ELR (cell line): ENCODE measurements around the gene NCOR2.
A peak's percentile ranks its signal among the peaks of the same experiment; 100 is the strongest.

ENCODE experiments used
- DNase-seq: peaks from one replicate; pipeline ENCODE4 v3.0.0-alpha.2; 2015; ENCODE audit warnings: low read depth

NCOR2 gene

DNA sequence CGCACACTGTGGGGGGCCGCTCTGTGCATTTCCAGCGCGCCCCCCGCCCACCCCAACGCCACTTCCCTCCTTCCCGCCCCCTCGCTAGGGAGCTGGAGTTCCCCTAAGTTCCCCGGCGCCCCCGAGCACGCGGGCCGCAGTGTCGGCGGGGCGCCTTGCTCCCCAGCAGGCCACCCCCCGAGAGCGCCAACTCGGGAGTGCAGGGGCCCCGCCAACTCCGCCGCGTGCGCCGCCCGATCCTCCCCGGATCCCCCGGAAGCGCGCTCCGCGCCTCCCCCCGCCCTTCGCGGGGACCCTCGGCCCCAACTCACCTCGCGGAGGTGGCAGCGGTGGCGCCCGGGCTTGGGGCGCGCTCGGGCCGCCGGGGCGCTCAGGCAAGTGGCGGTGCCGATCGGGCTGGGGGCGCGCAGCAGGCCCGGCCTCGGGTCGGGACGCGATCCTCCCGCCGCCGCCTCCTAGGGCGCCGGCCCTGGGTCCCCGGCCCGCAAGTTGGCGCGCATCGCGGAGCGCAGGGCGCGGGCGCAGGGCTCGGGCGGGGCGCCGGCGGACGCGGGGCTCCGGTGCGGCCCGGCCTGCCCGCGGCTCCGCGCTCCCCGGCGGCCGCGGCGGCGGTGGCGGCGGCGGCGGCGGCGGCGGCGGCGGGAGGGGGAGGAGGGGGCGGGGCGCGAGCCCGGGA, at the start of gene NCOR2:
Gene NCOR2, minus strand, starts transcription at position 616 of the 676 bp plus-strand sequence. CDS start 72,361 bp downstream, outside the sequence.
- DNase-seq = peak; percentile 49

DNA sequence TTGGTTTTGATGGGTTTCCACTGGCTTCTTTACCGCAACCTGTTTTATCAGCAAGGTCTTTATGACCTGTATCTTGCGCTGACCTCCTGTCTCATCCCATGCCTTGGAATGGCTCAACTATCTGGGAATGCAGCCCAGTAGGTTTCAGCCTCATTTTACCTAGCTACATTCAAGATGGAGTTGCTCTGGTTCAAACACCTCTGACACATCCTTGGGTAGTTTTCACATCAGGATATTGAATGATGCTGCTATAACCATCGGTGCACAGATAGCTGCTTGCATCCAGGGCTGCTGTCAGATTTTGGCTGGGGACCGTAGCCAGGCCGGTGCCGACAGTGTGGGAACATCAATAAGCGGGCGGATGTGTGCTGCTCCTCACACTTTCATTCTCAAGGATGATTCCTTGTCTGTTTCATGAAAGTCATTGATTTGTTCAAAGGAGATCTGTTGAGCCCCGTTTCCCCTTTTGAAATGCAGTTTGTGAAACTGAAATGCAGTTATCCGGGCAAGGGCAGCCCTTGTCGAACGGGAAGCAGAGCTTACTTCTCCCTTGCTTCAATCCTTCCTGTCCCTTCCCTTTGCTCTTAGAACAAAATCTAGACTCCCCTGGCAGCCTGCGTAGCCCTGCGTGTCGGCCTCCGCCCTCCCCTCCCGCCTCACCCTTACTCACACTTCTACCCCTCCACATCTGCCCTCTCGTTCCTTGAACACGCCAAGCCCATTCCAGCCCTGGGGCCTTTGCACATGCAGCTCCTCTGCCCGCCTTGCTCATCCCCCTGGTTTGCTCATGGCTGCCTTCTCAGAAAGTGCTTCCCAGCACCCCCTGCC, 49.2 kb upstream of the NCOR2 start:
- DNase-seq = no peak

DNA sequence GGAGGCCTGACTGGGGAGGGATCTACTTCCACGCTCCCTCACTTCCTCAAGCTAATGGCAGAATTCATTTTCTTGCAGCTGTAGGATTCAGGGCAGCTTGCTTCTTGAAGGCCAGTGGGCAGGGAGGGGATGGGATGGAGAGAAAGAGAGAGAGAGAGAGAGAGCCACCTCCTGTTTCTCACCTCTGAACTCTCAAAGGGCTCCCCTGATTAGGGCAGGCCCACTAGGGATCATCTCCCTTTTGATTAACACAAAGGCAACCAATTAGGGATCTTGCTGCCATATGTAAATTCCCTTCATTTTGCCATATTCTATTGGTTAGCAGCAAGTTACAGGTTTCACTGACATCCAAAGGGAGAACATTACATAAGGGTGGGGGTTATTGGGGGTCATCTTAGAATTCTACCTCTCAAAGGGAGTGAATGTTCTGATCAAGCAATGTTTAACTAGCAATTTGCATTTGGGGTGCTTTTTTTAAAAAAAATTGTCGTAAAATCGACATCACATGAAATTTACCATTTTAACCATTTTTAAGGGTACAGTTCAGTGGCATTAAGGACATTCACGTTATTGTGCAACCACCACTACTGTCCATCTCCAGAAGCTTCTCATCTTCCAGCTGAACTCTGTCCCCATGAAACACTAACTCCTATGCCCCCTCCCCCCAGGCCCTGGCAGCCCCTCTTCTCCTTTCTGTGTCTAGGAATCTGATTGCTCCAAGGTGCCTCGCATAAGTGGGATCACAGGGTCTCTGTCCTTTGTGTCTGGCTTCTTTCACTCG, 47.3 kb upstream of the NCOR2 start:
- DNase-seq = no peak

DNA sequence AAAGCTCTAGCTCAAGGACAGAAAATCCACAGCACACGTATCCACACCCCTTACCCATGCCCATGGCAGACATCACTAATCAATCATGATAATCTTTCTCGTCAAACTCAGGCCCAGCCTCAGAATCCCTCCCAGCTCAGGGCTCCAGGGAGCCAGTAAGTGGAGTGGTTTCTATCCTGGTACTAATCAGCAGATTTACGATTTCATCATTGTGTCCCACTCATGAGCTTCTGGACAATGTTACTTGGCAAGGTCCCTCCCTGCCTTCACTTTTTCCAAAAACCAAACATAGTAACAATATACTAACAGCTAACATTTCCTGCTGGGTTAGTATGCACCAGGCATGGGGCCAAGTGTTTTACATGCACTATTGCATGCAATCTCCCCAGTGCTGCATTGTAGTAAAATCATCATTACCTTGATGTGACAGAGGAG, 45.8 kb upstream of the NCOR2 start:
- DNase-seq = no peak

DNA sequence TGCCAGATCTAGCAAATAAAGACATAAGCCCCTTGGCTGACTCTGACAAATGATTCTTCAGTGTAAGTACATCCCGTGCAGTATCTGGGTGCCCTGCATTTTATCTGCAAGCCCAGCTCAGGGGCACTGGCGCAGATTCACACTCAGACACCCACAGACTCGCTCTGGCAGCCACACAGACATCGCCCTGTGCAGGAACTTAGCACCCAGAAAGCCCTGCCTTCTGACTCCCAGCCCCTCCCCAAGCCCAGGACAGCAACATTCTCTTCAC, 44.9 kb upstream of the NCOR2 start:
- no peak for DNase-seq

DNA sequence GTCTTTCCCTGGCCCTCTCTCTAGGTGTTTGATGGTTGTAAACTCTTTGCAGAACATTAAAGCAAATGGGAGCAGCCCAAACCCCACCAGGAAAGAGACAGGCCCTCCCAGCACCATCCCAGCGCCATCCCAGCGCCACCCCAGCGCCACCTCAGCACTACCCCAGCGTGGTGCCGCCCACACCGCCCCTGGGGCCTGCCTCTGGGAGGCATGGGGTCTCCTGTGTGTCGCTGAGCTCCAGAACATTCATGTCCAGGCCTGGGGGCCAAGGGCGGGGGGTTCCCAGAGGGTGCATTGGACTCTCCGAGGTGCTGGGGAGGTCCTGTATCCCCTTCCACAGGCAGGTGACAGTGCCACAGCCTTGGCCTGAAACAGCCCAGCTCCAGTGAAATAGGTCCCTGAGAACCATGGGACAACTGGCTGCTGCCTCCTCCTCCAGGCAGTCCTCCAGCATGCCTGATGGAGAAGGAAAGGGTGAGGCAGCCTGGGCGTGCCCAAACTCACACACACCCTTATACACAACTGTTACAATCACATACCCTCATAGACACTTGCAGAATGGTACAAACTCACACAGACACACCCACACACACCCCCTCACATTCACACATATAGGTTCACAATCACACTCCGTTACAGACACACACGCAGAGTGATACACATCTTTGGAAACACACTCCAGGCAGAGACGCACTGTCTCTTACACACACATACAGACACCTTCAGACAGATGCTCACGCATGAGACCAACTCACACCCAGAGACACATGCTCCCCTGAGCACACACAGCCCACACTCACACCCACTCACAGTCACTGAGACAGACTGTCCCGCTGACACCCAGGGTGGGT, 44.4 kb upstream of the NCOR2 start:
- DNase-seq = no peak

DNA sequence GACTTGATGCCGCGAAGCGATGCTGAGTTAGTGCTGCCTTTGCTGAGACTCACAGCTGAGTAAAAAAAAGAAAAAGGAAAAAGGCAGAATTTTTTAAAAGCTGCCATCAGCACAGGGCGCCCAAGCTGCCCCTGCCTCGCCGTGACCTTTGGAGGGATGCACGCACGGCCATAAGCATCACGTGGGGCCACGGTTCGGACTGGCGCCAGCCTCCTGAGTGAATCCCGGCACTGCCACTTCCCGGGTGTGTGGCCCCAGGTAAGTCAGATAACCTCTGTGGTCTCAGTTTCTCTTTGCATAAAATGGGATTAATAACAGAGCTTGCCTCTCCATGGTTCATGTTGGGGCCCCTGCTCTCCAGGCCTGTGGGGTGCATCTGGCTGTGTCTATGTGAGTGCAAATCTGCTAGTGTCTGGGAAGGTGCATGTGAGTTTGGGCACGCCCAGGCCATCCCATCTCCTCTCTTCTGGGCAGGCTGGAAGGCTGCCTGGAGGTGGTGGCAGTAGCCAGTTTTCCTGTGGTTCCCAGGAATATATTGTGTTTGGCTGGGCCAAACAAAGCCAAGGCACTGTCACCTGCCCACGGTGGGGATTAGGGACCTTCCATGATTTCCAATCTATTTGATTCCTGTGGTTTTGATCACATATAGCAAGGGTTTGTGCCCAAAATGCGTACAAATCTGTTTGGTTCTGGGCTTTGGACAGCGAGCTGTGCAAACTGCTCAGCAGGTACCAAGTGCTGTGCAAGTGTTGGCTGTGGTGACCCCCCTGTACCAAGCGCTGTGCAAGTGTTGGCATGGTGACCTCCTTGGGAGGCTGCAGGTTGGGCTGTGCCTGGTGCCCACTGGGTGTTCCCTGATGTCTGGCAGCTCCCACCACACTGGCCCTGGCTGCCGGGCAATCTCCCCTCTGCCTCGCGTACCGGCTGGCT, 43.5 kb upstream of the NCOR2 start:
- DNase-seq = no peak

DNA sequence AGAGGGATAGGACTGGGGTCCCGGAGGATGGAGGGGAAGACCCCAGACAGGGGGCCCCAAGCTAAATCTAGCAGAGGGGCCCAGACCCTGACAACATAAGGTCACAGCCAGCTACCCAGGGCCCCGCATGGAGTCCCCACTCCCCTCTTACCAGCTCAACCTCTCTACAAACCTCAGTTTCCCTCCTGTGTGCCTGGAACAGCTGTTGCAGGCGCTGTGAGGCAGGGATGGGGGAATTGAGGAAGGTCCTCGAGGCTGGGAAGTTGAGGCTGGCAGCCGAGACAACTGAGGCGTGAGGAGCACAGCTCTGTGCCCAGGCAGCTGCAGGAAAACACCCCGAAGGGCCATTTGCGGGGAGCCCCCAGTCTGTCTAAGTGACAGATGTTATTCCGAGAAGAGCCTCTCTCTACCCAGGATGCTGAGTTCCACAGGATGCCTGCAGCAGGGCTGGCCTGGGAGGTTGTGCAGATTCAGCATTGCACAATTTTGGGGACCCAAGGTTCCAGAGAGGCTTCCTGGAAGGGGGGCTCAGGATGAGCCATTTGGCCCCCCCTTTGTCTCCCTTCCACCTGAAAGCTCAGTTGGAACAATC, 42.7 kb upstream of the NCOR2 start:
- no peak for DNase-seq

DNA sequence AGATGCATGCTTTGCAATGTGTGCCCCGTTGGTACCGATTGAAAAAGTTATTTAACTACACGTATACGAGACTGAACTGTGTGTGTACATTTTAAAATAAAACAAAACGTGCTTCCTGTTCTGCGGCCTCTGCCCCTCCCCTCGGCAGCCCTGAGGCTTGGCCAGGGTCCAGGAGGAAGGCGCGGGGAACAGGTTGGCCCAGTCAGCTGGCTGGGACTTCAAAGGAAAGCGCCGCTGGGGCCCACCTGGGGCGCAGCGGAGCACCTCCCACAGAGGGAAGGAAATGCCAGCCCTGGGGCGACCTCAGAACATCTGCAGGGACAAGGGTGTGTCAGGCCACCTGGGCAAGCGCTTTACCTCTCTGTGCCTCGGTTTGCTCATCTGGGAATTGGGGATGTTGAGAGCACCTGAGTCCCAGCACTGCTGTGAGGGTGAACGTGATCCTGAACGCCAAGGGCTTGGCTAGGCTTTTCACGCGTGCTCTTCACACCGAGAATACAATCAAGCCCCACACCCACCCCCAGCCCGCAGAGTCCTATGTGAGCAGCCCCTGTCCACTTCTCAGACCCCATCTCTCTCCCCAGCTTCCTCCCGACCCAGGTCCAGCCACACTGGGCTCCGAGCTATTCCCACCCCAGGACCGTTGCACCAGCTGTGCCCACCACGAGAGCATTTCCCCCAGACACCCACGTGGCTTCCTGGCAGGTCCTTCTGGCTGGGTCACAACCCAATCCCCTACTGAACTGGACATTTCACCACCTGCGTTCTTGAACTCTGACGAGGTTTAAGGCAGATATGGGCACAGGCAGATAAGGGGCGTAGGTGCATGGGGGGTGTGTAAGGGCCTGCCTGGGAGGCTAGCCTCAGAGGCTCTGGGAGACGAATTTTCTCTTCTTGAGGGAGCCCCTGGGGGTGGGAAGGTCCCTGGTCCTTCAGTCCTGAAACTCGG, 41.9 kb upstream of the NCOR2 start:
- peak; percentile 38 for DNase-seq

DNA sequence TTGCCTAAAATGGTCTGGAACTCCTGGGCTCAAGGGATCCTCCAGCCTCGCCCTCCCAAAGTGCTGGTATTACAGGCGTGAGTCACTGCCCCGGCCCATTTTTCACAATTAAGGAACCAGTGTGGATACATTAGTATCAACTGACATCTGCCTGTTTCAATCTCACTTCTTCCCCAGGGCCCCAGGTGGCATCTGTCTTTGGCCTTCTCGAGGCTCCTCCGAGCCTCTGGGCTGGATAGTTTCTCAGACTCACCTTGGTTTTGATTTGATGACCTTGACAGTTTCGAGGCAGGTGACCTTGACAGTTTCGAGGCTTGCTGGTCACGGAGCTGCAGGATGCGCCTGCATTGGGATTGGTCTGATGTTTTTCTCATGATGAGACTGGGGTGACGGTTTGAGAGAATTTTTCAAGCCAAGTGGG, 41.0 kb upstream of the NCOR2 start:
- no peak for DNase-seq

DNA sequence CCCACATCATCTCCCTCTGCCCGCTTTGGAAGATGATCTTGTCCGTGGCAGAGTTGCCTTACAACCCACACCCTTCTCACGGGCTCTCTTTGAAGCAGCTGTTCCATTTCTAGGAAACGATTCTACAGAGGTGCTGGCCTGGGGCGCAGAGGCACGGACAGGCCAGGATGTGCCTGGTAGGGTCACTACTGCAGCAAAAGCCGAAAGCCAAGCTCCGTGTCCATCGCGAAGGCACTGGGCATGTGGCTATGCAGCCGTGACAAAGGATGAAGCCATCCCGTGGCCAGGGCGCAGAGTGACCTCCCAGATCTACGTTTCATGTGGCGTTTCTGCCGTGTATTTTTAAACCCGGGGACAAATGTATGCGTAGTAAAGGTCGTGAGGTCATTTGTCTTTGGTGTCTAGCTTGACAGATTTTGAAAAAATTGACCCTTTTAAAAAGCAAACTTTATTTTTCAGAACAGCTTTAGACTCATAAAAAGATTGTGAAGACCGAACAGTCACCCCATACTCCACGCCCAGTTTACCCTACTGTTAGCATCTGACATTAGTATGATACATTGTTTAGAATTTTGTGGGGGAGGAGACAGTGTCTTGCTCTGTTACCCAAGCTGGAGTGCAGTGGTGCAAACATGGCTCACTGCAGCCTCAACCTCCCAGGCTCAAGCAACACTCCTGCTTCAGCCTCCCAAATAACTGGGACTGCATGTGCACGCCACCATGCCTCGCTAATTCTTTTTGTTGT, 40.4 kb upstream of the NCOR2 start:
- DNase-seq = peak; percentile 38

DNA sequence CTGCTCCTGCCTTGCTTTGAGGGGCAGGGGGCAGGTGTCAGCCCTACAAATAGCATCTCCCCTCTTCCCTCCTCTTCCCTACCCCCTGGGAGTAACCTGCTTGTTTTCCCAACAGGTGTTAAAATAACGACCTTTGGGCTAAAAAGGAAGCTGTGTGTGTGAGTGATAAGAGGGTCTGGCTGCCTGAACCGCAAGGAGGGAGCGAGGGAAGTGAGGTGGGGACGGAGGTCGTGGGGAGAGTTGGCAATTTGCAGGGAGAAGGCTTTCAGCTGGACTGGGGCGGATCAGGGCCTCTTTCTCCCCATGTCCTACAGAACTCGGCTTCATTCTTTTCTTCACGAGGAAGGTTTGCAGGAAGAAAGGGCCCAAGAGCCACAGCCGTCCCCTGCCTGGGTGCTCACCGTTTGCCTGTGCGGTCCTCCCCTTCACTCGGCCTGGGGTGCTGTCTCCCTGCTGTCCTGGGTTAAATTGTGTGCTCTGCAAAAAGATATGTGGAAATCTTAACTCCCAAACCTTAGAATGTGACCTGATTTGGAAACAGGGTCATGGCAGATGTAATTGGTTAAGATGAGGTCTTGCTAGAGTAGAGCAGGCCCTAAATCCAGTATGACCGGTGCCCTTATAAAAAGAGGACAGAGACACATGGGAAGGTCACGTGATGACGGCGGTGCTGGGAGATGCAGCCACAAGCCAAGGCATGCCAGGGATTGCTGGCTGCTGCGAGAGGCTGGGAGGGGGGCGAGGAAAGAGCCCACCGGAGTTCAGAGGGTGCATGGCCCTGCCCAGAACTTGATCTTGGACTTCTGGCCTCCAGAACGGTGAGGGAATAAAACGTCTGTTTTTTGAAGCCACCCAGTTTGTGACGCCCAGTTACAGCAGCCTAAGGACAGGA, 38.7 kb upstream of the NCOR2 start:
- no peak for DNase-seq

DNA sequence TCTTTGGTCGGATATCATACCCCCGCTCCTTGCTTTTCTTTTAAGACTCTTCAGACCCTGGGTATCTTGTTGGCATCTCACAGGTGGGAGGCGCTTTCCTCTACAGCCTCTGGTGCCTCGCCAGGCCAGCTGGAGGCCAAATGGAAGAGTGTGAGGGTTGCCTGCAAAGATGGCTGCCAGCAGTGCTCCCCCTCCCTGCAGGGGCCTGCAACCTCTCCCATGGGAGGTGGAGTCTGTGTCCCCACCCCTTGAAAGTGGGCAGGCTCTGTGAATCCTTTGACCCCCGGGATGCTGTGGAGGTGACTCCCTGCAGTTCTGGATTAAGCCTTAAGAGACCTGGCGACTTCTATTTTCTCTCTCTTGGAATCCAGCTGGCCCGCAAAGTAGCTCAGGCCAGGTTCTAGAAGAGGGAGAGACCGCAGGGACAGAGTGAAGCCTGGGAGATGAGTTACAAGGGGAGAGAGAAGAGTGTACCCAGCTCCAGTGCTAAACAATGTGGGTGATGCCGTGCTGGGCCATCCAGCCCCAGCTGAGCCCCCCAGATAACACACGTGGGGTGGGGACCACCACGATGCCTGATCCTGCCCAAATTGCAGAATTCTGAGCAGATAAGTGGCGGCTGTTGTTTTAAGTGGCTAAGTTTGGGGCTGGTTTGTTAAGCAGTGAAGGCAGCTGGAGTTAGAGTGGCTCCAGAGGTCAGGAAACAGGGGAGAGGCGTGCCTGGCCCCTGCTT, 37.9 kb upstream of the NCOR2 start:
- no peak for DNase-seq

DNA sequence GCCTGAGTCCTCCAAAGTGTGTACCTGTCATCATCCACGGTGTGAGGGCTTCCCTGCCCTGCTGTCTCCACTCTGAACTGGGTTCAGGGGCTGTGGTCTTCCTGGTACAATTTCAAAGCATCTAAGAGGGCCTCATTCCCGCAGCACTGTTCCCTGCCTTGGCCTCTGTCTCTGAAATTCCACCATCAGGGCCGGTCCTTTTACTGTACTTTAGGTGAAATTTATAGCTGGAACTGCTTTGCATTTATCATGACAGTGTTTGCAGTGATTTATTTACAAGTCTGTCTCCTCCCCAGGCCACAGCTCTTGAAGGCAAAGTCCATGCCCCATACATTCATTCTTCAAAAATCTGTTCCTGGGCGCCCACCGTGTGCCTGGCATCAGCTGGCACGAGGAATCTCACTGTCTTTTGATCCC, 36.9 kb upstream of the NCOR2 start:
- no peak for DNase-seq

DNA sequence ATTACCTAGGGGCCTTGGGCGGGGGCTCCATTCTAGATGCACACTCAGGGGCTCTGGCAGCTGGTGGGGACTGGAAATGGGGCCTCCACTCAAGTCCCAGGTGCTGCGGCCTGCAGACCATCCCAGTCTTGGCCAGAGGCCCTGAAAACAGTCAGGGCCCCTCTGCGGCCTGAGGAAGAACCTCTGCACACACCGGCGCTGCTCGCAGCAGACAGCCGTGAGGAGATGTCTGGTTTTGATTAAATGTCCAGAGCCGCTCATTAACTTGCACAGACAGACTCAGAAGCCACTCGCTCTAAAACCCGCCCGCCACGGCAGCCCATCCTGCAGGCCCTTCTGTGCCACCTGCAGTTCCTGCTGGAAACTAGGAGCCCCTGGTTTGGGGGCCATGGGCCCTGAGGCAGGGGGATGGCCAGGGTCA, 36.4 kb upstream of the NCOR2 start:
- no peak for DNase-seq

DNA sequence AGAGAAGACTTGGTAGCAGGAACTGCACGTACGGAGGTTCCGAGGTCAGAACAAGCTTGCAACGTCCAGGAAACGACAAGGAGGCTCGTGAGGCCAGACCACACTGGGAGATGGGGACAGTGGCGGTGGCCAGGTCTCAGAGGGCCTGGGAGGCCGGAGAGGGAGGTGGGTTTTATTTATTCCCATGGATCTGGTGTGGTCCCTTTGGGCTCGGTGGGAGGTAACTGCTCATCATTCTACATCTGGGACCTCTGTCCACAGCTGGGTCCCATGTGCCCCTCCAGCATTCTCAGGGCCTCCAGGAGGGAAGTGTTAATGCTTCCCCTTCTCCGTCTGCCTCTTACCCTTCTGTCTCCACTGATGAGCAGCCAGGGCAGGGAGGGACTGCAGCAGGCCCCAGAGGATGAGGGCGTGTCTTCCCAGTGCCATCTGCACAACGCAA, 35.7 kb upstream of the NCOR2 start:
- no peak for DNase-seq

DNA sequence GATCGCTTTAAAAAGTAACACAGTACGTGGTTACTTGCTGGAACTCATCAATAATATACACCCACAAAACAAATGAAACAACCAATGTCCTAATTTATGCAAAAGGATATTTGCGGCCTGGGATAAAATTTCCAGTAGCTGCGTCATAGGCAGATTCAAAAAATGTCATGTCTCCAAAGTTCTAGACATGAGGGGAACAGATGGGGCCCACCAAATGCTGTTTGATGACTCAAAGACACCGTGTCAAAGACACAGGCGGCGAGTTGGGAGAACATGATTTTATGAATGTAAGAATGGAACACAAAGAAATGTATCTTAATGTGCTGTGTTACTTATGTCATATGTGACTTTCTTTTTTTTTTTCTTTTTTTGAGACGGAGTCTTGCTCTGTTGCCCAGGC, 34.3 kb upstream of the NCOR2 start:
- peak; percentile 20 for DNase-seq
